Activated T-helper 1 cell treated with anti-CD3 and anti-CD28 coated beads, Interleukin-12 subunit alpha, Interleukin-12 subunit beta, Interleukin-2, Interleukin-4 antibody, amounts not matched to agents 30 ng/mL and 10 ng/mL and 1 ng/mL, durations not matched to agents 14 hours and 24 hours and 36 hours (primary cell): Measurements from ENCODE around the gene SLC6A18. TPM values are rescaled to one million over a fixed set of nuclear protein-coding genes. Genes with fewer than 3 reads are reported as not detected.
"Not testable (repeated sequence)": the region's sequence is repeated elsewhere in the genome, so short reads cannot be mapped to it uniquely, and the experiment has no call there.

Experiments
- DNase-seq: peaks from one replicate; pipeline ENCODE4 v3.0.0; 2021; ENCODE audit warnings: low spot score
- H3K27ac Mint-ChIP-seq: one replicate; pipeline ENCODE4 v1.8.0; 2021; ENCODE audit warnings: mild to moderate bottlenecking, mixed read lengths
- H3K27me3 Mint-ChIP-seq: one replicate; pipeline ENCODE4 v1.8.0; 2022; ENCODE audit warnings: mild to moderate bottlenecking, moderate library complexity, mixed read lengths; ENCODE audit not compliant: insufficient read depth
- H3K36me3 Mint-ChIP-seq: one replicate; pipeline ENCODE4 v1.8.0; 2021; ENCODE audit warnings: low read depth, mixed read lengths
- H3K4me1 Mint-ChIP-seq: one replicate; pipeline ENCODE4 v1.8.0; 2021; ENCODE audit warnings: low read depth, mixed read lengths
- H3K4me3 Mint-ChIP-seq: one replicate; pipeline ENCODE4 v1.8.0; 2021; ENCODE audit warnings: mild to moderate bottlenecking, moderate library complexity, mixed read lengths
- H3K9me3 Mint-ChIP-seq: one replicate; pipeline ENCODE4 v1.8.0; 2021; ENCODE audit warnings: mixed read lengths
- intact Hi-C: fragments of 100-400 bp; cut with micrococcal nuclease; formaldehyde crosslinking; loops from one replicate; pipeline ENCODE4 v1.15.1; 2024
- total RNA-seq: library from RNA; stranded (reverse); gene quantifications from 2 replicates; pipeline ENCODE4 v1.2.3, GENCODE V29; 2022

SLC6A18 gene
- total RNA-seq, 1 donor from 2014 or later = not detected

DNA sequence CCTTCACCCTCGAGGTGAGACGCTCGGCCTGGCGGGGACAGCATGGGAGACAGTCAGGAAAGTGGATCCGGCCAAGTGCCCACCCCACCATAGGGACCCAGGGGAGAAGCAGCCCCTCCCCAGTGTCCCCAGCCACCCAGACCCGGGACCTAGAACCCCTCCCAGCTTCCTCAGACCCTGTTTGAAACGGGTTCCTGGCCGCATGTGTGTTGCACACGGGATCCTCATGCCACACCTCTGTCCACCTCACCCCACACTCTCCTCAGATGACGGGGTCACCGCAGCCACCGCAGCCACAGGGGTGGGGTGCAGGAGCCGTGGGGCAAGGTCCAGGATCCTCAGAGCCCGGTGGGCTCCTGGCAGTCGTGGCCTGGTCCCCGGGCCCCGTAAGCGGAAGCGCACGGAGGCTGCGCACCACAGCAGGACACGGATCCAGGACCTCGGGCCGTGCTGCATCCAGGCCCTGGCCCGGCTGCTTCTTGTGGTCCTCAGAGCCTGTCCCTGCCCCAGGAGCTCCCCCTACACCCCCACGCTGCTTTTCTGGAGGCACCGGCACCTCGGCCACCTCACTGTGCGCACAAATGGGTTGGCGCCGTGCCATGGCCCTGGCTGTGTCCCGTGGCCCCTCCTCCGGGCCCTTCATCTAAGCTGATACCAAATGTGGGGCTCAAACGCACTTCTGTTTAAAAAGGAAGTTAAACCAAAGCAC is 54.4 kb downstream of the SLC6A18 start:
- no peak for DNase-seq
- Mint-ChIP-seq H3K36me3 (peaks cover 8% of the 10 kb centered on the region), H3K27ac (no peak overlapping the region), H3K9me3 (no peaks in the 10 kb centered on the region), H3K27me3 (no peaks in the 10 kb centered on the region), H3K4me3 (no peak overlapping the region), H3K4me1 (no peaks in the 10 kb centered on the region)
- intact Hi-C loops = no loop called here

DNA sequence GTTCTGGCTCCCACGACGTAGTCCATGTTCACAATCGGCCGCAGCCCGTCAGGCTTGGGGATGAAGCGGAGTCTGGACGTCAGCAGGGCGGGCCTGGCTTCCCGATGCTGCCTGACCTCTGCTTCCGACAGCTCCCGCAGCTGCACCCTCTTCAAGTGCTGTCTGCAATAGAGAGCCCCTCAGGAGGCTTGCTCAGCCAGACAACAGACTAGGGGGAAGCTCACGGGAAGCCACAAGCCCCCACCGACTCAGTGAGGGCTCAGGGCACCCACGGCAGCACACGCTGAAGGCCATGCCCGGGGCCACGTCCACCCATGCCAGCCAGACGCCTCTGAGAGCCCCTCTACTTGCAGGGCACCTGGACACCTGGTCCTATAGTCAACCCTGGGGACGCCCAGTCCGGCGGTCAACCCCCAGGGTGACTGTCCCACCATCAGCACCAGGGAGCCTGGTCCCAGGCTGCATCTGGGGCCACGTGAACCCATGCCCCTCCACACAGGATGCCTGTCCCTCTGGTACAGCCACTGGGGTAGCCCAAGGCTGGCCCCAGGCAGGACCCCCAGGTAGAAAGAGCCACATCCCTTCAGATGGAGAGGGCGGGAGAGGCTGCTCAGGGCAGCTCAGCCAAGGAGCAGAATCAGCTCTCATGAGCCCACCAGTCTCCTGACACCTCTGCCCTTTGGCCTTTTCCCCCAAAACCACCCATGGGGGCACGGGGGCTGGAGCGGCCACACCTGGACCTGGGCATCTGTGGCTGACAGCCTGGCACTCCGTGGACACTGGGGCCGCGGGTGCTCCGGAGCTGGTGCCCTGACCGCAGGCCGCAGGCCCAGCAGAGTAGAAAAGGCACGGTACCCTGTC is 55.2 kb downstream of the SLC6A18 start:
- intact Hi-C loops = no loop called here
- Mint-ChIP-seq H3K4me3 (no peak overlapping the region), H3K36me3 (peaks cover 8% of the 10 kb centered on the region), H3K9me3 (no peaks in the 10 kb centered on the region), H3K27me3 (no peaks in the 10 kb centered on the region), H3K27ac (no peak overlapping the region), H3K4me1 (no peaks in the 10 kb centered on the region)
- no peak for DNase-seq

DNA sequence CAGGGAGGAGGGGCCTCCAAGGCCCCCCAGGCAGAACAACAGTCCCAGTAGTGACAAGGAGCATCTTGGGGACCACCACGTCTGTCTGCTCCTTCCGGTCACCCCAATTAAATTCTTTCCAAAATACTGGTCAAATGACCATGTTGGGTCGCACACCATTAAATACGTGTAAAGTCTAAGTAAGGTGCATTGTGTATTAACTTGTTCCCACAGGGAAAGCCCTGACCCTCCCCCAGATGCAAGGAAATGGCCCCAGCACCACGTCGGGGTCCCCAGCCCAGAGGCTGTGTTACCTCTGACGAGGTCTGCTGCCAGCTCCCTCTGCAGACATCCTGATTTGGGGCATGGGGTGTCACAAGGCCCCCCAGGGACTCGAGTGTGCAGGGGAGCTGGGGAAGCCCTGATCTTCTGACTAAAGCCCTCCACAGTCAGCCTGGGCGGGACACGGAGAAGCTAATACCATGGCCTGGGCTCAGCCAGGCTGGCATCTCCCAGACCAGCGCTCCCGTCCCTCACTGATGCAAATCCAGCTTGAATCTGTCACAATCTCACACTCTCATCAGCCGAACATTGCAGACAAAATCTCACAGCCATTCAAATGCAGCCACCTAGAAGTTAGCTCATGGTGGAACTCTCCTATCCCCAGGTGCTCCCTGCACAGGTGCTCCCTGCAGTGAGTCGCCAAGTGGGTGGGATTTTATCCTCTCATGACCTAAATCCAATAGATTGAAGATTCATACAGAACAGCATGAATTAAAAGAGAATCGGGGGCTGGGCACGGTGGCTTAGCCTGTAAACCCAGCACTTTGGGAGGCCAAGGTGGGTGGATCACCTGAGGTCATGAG is 56.1 kb downstream of the SLC6A18 start:
- Mint-ChIP-seq H3K4me3 (no peak overlapping the region), H3K27me3 (no peaks in the 10 kb centered on the region), H3K9me3 (no peaks in the 10 kb centered on the region), H3K27ac (no peak overlapping the region), H3K36me3 (peaks cover 10% of the 10 kb centered on the region), H3K4me1 (no peaks in the 10 kb centered on the region)
- intact Hi-C loops = no loop called here
- DNase-seq = no peak

DNA sequence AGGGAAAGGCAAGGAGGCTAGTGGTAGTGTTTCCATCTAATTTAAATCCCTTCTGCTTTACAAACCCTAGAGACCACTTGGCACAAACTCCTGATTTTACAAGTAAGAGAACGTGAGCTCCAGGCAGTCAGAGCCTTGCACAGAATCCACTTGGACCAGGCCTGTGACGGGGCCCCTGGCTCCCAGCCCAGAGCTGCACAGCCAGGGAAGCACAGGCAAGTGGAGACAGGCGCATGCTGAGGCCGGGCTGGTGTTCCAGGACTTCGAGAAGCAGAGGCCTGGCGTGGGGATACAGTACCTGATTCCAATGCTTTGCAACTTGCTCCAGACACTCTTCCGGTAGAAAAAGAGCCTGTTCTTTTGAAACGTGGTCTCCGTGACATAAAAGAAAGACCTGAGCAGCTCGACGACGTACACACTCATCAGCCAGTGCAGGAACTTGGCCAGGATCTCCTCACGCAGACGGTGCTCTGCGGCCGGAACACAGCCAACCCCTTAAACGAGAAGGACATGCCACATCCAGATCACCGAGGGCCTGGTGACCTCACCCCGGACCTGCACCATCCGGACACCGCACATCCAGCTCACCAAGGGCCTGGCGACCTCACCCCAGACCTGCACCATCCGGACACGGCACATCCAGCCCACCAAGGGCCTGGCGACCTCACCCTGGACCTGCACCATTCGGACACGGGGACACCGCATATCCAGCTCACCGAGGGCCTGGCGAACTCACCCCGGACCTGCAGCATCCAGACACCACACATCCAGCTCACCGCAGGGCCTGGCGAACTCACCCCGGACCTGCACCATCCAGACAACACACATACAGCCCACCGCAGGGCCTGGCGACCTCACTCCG is 57.2 kb downstream of the SLC6A18 start:
- DNase-seq = no peak
- Mint-ChIP-seq H3K27ac (no peak overlapping the region), H3K4me3 (no peak overlapping the region), H3K9me3 (no peaks in the 10 kb centered on the region), H3K36me3 (peaks cover 5% of the 10 kb centered on the region), H3K4me1 (no peaks in the 10 kb centered on the region), H3K27me3 (no peaks in the 10 kb centered on the region)
- intact Hi-C loops = no loop called here

DNA sequence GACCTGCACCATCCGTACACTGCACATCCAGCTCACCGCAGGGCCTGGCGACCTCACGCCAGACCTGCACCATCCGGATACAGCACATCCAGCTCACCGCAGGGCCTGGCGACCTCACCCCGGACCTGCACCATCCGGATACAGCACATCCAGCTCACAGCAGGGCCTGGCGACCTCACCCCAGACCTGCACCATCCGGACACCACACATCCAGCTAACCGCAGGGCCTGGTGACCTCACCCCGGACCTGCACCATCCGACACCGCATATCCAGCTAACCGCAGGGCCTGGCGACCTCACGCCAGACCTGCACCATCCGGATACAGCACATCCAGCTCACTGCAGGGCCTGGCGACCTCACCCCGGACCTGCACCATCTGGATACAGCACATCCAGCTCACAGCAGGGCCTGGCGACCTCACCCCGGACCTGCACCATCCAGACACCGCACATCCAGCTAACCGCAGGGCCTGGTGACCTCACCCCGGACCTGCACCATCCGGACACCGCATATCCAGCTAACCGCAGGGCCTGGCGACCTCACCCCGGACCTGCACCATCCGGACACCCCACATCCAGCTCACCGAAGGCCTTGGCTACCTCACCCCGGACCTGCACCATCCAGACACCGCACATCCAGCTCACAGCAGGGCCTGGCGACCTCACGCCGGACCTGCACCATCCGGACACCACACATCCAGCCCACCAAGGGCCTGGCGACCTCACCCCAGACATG is 58.0 kb downstream of the SLC6A18 start:
- H3K27me3 Mint-ChIP-seq, intact Hi-C loops, H3K9me3 Mint-ChIP-seq: not testable (repeated sequence)

DNA sequence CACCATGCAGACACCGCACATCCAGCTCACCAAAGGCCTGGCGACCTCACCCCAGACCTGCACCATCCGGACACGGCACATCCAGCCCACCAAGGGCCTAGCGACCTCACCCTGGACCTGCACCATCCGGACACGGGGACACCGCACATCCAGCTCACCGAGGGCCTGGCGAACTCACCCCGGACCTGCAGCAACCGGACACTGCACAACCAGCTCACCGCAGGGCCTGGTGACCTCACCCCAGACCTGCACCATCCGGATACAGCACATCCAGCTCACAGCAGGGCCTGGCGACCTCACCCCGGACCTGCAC is 58.5 kb downstream of the SLC6A18 start:
- H3K36me3 Mint-ChIP-seq, DNase-seq, H3K27me3 Mint-ChIP-seq, intact Hi-C loops, H3K4me3 Mint-ChIP-seq, H3K9me3 Mint-ChIP-seq, H3K4me1 Mint-ChIP-seq, H3K27ac Mint-ChIP-seq: not testable (repeated sequence)

More for the DNA sequence above, 58.0 kb downstream of the SLC6A18 start:
- not testable (repeated sequence) for H3K4me3 Mint-ChIP-seq, DNase-seq, H3K36me3 Mint-ChIP-seq, H3K4me1 Mint-ChIP-seq, H3K27ac Mint-ChIP-seq

DNA sequence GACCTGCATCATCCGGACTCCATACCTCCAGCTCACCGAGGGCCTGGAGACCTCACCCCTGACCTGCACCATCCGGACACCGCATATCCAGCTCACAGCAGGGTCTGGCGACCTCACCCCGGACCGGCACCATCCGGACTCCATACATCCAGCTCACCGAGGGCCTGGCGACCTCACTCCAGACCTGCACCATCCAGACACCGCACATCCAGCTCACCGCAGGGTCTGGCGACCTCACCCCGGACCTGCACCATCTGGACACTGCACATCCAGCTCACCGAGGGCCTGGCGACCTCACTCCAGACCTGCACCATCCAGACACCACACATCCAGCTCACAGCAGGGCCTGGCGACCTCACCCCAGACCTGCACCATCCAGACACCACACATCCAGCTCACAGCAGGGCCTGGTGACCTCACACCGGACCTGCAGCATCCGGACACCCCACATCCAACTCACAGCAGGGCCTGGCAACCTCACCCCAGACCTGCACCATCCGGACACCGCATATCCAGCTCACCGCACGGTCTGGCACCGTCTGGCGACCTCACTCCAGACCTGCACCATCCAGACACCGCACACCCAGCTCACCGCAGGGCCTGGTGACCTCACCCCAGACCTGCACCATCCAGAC is 59.3 kb downstream of the SLC6A18 start:
- H3K4me3 Mint-ChIP-seq, H3K9me3 Mint-ChIP-seq, H3K4me1 Mint-ChIP-seq, intact Hi-C loops, DNase-seq, H3K27me3 Mint-ChIP-seq, H3K27ac Mint-ChIP-seq, H3K36me3 Mint-ChIP-seq: not testable (repeated sequence)

DNA sequence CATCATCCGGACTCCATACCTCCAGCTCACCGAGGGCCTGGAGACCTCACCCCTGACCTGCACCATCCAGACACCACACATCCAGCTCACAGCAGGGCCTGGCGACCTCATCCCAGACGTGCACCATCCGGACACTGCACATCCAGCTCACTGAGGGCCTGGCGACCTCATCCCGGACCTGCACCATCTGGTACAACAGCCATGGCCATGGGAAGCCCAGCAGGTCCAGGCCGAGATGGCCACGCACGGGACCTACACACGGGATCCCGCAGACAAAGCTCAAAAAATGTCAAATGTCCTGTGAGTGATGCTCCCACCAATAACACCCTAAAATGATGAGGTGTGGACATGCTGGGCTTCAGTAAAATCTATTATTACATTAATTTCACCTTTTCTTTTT is 60.0 kb downstream of the SLC6A18 start:
- peaks cover 7% of the 10 kb centered on the region for H3K36me3 Mint-ChIP-seq
- H3K27me3 Mint-ChIP-seq = no peaks in the 10 kb centered on the region
- H3K27ac Mint-ChIP-seq = no peak overlapping the region
- DNase-seq = no peak
- intact Hi-C loops = no loop called here
- H3K9me3 Mint-ChIP-seq = peaks cover 5% of the 10 kb centered on the region
- no peaks in the 10 kb centered on the region for H3K4me1 Mint-ChIP-seq
- no peak overlapping the region for H3K4me3 Mint-ChIP-seq

DNA sequence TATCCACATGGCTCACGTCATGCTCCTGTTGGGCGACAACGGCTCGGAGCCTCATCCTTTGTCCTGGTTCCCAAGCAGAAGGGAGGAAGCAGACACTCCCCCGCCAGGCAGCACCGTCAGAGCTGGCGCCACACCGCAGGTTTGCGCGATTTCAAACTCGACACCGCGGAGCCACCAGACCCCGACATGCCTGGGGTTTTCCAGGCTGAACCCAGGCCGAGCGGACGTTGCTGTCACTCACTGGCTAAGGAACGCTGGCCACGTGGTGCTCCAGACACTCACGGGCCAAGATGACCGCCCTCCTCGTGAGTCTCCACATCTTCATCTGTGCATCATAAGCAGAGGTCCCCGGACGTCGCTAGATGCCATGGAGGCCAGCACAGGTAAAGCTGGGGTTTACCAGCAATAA is 60.7 kb downstream of the SLC6A18 start:
- H3K27me3 Mint-ChIP-seq = no peaks in the 10 kb centered on the region
- H3K4me1 Mint-ChIP-seq = no peaks in the 10 kb centered on the region
- no peak overlapping the region for H3K27ac Mint-ChIP-seq
- H3K4me3 Mint-ChIP-seq = no peak overlapping the region
- H3K9me3 Mint-ChIP-seq = peaks cover 5% of the 10 kb centered on the region
- DNase-seq = no peak
- H3K36me3 Mint-ChIP-seq = peaks cover 7% of the 10 kb centered on the region
- intact Hi-C loops = no loop called here

DNA sequence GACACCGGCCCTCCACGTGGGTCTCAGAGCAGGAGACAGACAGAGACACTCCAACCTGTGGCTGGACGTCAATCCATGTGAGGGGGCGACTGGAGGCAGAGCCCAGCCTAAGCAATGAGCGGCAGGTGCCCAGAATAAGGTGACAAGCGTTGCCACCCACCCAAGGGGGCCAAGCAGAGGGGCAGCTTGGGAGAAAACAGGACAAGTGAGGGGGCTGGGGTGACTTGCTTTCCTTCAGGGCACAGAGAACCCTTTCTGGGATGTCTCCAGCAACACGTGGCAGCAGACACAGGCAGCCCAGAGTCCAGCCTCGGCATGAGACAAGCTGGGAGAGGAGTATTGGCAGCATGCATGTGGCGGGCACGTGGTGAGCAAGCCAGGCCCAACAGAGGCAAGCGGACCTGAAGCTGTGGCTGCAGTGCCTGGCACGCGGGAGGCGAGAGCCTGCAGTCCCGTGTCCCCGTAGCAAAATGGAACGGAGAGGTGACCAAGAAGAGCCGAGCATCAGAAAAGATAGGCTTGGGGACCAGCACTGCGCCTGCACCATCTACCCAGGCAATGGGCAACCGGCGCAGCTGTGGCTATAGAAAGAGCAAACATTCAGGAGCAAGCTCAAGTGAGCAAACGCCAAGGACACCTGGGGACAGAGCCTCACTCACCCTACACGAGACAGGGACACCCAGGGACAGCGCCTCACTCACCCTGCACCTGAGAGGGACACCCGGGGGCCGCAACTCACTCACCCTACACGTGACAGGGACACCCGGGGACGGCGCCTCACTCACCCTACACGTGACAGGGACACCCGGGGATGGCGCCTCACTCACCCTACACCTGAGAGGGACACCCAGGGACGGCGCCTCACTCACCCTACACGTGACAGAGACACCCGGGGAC is 63.5 kb downstream of the SLC6A18 start:
- Mint-ChIP-seq H3K4me3 (no peak overlapping the region), H3K4me1 (no peaks in the 10 kb centered on the region), H3K27me3 (no peaks in the 10 kb centered on the region), H3K36me3 (peaks cover 7% of the 10 kb centered on the region), H3K9me3 (peaks cover 5% of the 10 kb centered on the region), H3K27ac (no peak overlapping the region)
- no peak for DNase-seq
- intact Hi-C loops = no loop called here

DNA sequence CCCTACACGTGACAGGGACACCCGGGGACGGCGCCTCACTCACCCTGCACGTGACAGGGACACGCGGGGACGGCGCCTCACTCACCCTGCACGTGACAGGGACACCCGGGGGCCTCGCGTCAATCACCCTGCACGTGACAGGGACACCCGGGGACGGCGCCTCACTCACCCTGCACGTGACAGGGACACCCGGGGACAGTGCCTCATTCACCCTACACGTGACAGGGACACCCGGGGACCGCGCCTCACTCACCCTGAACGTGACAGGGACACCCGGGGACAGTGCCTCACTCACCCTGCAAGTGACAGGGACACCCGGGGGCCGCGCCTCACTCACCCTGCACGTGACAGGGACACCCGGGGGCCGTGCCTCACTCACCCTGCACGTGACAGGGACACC is 64.4 kb downstream of the SLC6A18 start:
- H3K4me1 Mint-ChIP-seq, H3K4me3 Mint-ChIP-seq, H3K36me3 Mint-ChIP-seq, DNase-seq, H3K27me3 Mint-ChIP-seq, intact Hi-C loops, H3K9me3 Mint-ChIP-seq, H3K27ac Mint-ChIP-seq: not testable (repeated sequence)
